GM10266 (cell line): ENCODE data around the gene SPOP.
A peak's percentile ranks its signal among the peaks of the same experiment; 100 is the strongest.

Source experiments
- DNase-seq: peaks from one replicate; pipeline ENCODE4 v3.0.0; 2012; ENCODE audit errors: extremely low spot score
- TF ChIP-seq, protein P1 (sequence below): IDR thresholded peaks from 2 replicates; pipeline ENCODE4 v1.5.1; 2012; ENCODE audit warnings: mild to moderate bottlenecking, low read depth; ENCODE audit not compliant: control insufficient read depth, insufficient read depth; ENCODE audit errors: missing control alignments

Gene SPOP

DNA sequence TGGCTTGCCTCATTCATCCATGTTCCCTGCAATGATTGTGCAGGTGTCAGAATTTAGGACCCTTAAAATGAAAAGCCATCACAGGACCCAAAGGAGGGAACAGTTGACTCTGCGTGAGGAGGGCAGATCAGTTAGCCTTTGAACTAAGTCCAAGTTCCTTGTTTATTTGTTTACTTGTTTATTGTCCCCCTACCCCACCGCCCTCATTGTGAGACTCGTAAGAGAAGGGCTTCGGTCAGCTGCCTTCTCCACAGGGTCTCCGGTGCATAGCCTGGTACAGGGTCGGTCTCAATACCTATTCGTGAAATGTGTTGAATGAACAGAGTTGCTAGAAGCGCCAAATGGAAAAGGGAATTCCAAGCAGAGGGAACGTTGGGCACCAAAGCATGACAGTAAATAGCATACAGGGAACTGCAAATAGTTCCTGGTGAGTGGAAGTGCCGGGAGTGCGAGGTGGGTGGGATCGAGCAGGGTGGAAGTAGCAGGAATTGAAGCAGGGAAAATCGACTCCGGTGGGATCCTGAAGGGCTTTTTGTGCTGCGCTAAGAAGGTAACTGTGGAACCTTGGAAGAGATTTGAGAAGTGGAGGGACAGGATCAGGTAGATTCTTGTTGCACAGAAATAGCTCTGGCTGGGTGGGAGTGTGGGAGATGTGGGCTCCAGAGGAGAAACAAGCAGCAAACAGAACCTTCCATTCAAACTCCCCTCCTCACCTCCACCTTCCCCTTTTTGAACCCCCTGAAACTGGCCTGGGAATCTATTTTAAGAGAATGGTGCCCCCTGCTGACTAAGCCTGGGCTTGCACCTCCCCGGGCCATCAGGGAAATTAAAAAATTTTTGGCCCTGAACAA is 17.2 kb upstream of the SPOP start:
- peak; percentile 56 for DNase-seq
- TF ChIP-seq, protein P1, sequence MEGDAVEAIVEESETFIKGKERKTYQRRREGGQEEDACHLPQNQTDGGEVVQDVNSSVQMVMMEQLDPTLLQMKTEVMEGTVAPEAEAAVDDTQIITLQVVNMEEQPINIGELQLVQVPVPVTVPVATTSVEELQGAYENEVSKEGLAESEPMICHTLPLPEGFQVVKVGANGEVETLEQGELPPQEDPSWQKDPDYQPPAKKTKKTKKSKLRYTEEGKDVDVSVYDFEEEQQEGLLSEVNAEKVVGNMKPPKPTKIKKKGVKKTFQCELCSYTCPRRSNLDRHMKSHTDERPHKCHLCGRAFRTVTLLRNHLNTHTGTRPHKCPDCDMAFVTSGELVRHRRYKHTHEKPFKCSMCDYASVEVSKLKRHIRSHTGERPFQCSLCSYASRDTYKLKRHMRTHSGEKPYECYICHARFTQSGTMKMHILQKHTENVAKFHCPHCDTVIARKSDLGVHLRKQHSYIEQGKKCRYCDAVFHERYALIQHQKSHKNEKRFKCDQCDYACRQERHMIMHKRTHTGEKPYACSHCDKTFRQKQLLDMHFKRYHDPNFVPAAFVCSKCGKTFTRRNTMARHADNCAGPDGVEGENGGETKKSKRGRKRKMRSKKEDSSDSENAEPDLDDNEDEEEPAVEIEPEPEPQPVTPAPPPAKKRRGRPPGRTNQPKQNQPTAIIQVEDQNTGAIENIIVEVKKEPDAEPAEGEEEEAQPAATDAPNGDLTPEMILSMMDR = peak; percentile 81

DNA sequence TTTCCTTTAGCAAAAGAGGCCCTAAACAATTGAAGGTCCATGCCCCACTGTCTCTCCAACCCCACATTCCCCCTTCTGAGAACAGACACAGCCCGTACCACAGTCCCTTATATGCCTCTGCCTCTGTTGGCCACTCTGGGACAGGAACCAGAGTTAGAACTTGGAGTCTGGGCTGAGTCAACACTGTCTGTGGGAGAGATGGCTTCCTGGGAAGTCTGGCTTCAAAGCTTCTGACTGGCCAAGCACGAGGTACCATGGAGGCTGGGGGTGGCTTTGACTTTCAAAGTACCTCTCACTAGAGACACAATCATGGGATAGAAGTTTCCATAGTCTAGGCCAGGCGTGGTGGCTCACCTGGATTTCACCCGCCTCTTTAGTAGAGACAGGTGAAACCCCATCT is 14.9 kb upstream of the SPOP start:
- no peak for DNase-seq

DNA sequence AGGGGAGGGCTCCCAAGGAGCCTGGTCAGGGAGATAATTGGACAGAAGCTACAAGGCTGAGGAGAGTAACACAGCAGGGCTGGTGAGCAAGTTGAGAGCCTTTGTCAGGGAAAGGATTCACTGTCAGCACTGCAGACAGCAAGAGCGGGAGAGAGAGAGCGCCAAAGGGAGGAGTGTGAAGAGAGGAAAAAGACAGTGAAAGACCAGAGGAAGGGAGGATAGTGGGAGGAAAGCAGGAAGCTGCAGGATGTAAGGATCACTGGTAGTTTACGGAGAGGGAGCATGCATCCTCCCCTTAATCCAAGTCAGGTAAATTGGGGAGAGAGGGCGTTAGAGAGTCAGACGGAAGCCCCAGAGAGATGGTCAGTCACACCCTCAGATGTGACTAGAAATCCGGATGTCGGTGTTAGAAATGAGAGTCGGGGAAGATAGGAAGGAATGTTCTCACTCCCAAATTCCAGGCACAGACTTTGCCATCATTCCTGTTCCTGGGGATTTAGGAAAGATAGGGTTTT is 13.8 kb upstream of the SPOP start:
- no peak for DNase-seq
- TF ChIP-seq, protein P1 = no peak

More for the DNA sequence above, 14.9 kb upstream of the SPOP start:
- TF ChIP-seq, protein P1 = no peak

DNA sequence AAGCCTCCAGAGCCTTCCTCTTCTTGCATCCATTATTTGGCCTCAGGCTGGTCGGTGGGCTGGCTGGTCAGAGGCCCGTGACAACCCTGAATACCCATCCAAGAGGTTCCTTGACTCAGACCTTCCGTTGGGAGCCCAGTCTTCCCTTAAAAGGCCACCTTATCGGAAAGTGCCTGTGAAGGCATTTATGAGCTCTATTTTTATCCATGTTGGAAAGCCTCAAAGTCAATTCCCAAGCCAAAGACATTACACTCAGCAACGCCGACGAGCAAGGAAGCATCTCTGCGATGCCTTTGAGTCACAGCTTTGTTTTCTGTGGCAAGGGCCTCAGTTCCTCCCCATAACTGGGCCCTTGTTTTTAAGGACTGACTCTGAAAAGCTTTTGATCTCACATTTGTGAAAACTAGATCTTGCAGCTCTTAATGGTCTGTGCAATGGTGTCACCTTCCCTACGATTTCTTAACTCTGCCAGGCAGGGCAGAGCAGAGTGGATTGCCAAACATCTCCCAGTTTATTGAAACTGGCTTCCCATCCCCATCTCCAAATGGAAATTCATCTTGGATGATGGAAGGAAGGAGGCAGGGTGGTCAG is 13.3 kb upstream of the SPOP start:
- TF ChIP-seq, protein P1 = no peak

DNA sequence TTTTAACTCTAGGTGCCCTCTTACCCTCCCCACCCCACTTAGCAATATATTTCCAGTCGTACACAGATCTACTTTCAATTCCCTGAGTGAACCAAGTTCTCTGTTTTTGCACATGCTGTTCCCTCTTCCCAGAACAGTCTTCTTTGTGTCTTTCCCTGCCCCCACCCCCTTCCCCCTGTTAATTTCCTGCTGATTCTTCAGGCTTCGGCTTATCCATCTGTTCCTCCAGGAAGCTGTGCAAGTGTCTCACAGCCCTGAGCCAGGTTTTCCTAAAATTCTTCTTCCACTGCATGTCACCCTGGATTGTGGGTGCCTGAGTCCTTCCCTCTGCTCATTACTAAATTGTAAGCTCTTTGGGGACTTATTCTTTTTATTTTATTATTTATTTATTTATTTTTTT is 12.4 kb upstream of the SPOP start:
- DNase-seq = no peak
- TF ChIP-seq, protein P1 = no peak

More for the DNA sequence above, 13.3 kb upstream of the SPOP start:
- DNase-seq = no peak

DNA sequence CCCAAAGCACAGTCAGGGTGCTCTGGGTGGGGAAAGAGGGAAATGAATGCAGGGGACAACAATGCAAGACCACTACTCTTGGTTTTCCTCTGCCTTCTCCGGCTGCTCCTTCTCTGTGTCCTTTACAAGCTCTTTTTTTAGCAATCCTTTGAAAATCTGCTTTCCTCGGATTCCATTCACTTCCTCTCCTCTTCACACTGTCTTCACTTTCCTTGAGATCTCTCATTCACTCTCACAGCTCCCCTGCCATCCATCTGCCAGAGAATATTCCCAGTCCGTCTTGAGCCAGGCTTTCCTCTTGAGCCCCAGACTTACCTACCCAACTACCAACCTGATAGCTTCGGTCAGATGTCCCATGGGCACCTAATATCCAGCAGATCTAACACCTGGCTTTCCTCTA is 11.0 kb upstream of the SPOP start:
- TF ChIP-seq, protein P1 = no peak
- no peak for DNase-seq

DNA sequence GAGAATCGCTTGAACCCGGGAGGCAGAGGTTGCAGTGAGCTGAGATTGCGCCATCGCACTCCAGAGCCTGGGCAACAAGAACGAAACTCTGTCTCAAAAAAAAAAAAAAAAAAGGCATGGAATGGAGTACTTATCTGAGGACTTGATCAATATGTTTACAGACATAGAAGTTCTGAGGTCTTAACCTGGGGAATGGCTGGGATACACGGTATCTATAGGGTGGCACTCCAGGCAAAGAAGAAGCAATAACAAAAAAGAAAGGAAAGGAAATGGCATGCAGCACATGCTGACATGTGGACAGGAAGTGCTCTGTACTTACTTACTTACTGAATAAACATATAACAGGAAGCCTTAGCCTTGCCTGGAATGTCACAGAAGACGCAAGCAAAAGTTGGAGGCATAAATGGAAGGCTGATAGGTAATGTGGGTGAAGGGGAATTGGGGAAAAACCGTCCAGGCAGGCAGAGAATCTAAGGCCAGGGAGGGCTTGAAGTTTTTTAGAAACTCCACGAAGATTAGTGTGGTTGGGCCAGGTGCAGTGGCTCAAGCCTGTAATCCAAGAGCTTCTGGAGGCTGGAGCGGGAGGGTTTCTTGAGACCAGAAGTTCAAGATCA is 10.1 kb upstream of the SPOP start:
- TF ChIP-seq, protein P1 = no peak
- DNase-seq = no peak
